K562 (cell line): Measurements from ENCODE around the gene ECD. TPM values are rescaled to one million over a fixed set of nuclear protein-coding genes. Genes with fewer than 3 reads are reported as not detected.

ENCODE experiments used
- CHAMP1 ChIP-seq: fragments of 450-650 bp; IDR thresholded peaks from 2 replicates; pipeline ENCODE4 v1.6.1; 2016; ENCODE audit warnings: mild to moderate bottlenecking
- FOXK1 ChIP-seq: sonication (generic); formaldehyde crosslinking; IDR thresholded peaks from 2 replicates; pipeline ENCODE4 v1.8.0; 2022; ENCODE audit warnings: missing genetic modification reagents, mild to moderate bottlenecking, borderline replicate concordance
- HMGN3 ChIP-seq: IDR thresholded peaks from 2 replicates; pipeline ENCODE4 v1.6.1; 2011; ENCODE audit warnings: borderline replicate concordance, low read depth, mild to moderate bottlenecking, mixed read lengths, low read length; ENCODE audit not compliant: insufficient read length; ENCODE audit errors: extremely low read depth
- HOMEZ ChIP-seq: fragments of 250-450 bp; sonication (Bioruptor Pico); IDR thresholded peaks from 2 replicates; pipeline ENCODE4 v1.4.0; 2020; ENCODE audit warnings: mild to moderate bottlenecking, moderate library complexity
- MXD1 ChIP-seq: fragments of 250-450 bp; sonication (Bioruptor Pico); IDR thresholded peaks from 2 replicates; pipeline ENCODE4 v1.8.0; 2021; ENCODE audit warnings: borderline replicate concordance, mild to moderate bottlenecking, moderate library complexity; ENCODE audit not compliant: poor library complexity, severe bottlenecking
- MXI1 ChIP-seq: IDR thresholded peaks from 2 replicates; pipeline ENCODE4 v1.6.1; 2011; ENCODE audit warnings: low read depth, mild to moderate bottlenecking, improper control_type of control experiment, low read length
- NUFIP1 ChIP-seq: fragments of 450-650 bp; IDR thresholded peaks from 2 replicates; pipeline ENCODE4 v1.6.1; 2018; ENCODE audit not compliant: partially characterized antibody
- PHF8 ChIP-seq: fragments of 200-600 bp; sonication (generic); IDR thresholded peaks from 2 replicates; pipeline ENCODE4 v1.6.1; 2012; ENCODE audit warnings: mixed run types, mild to moderate bottlenecking, inconsistent platforms, low read length, moderate library complexity, borderline replicate concordance
- RAD21 ChIP-seq, 2 experiments: fragments of 250-450 bp in 1 of 2; fragments of 450-650 bp in 1 of 2; sonication (Bioruptor Pico) in 1 of 2; formaldehyde crosslinking in 1 of 2; IDR thresholded peaks in 1 of 2; conservative IDR thresholded peaks in 1 of 2; 2 replicates each; pipeline versions ENCODE4 v1.4.0 to v1.8.0; 2020 to 2022; ENCODE audit warnings: mild to moderate bottlenecking in 2 of 2, moderate library complexity in 1 of 2
- SAP30 ChIP-seq: fragments of 200-600 bp; sonication (generic); IDR thresholded peaks from 2 replicates; pipeline ENCODE4 v1.6.1; 2012; ENCODE audit warnings: borderline replicate concordance, low read depth, mild to moderate bottlenecking, moderate library complexity, low read length, control low read depth, inconsistent platforms; ENCODE audit not compliant: insufficient read depth, poor library complexity, severe bottlenecking
- TARDBP ChIP-seq: fragments of 450-650 bp; IDR thresholded peaks from 2 replicates; pipeline ENCODE4 v1.6.1; 2016
- TEAD2 ChIP-seq: fragments of 450-650 bp; IDR thresholded peaks from 2 replicates; pipeline ENCODE4 v1.6.1; 2016; ENCODE audit warnings: missing genetic modification characterization, control low read depth, missing compliant biosample characterization
- TFAP4 ChIP-seq: sonication (generic); formaldehyde crosslinking; IDR thresholded peaks from 2 replicates; pipeline ENCODE4 v1.8.0; 2022; ENCODE audit warnings: missing genetic modification reagents, mild to moderate bottlenecking, moderate library complexity, borderline replicate concordance
- THRB ChIP-seq: fragments of 450-650 bp; formaldehyde crosslinking; conservative IDR thresholded peaks from 2 replicates; pipeline ENCODE4 v1.4.0; 2022; ENCODE audit warnings: mild to moderate bottlenecking, missing genetic modification characterization
- ZNF134 ChIP-seq: fragments of 250-450 bp; sonication (Bioruptor Pico); conservative IDR thresholded peaks from 2 replicates; pipeline ENCODE4 v1.4.0; 2020
- ZNF551 ChIP-seq: fragments of 250-450 bp; sonication (Bioruptor Pico); IDR thresholded peaks from 2 replicates; pipeline ENCODE4 v1.5.0; 2021; ENCODE audit warnings: mild to moderate bottlenecking, moderate library complexity
- ZNF778 ChIP-seq: fragments of 450-650 bp; formaldehyde crosslinking; IDR thresholded peaks from 2 replicates; pipeline ENCODE4 v1.4.0; 2020; ENCODE audit warnings: mild to moderate bottlenecking, moderate library complexity
- polyA plus RNA-seq, 8 experiments: library from polyadenylated mRNA; depleted of rRNA in 4 of 8; stranded (reverse) in 5 of 8; unstranded in 3 of 8; fragments of >200 nt; fragmentation: Nextera tagmentation in 2 of 8; fragmentation: Illumina TruSeq in 1 of 8; extraction: Ambion mirVana in 2 of 8; extraction: Trizol in 1 of 8; gene quantifications; 2 replicates each; pipeline versions ENCODE4 v1.2.1 to v1.2.3, GENCODE V29; 2011 to 2014; ENCODE audit warnings: inconsistent platforms in 1 of 8, missing spikeins in 1 of 8
- total RNA-seq, 7 experiments: library from RNA; depleted of rRNA in 6 of 7; stranded (reverse); fragments of >200 nt in 6 of 7; fragmentation: Illumina TruSeq in 2 of 7; extraction: Trizol in 2 of 7; gene quantifications; 2 replicates each; pipeline versions ENCODE4 v1.2.1 to v1.2.3, GENCODE V29; 2011 to 2021; ENCODE audit warnings: low replicate concordance in 1 of 7

ECD gene
- total and polyA plus RNA-seq, 9 of the 15 experiments (the other 6 are each of a cell fraction or from before 2014, with no cell fraction given) = 33.5 to 79.9 (median 53.2) TPM

- TF ChIP-seq PHF8 (peak; percentile 91; the same call in 1 of the 2 replicates), FOXK1 (CRISPR knock-in tag) (peak; percentile 88; the same call in 1 of the 2 replicates), ZNF778 (CRISPR knock-in tag) (no peak), MXD1 (CRISPR knock-in tag) (no peak), TEAD2 (tag) (no peak), ZNF551 (no peak), TARDBP (peak; percentile 100), HOMEZ (CRISPR knock-in tag) (no peak), RAD21 (CRISPR knock-in tag; conservative IDR thresholded peaks at IDR 0.05 in 1 of 2, IDR thresholded peaks at IDR 0.05 in 1 of 2) (peak; percentile 78 to 90), TFAP4 (CRISPR knock-in tag) (peak; percentile 86), MXI1 (peak; percentile 76; the same call in 1 of the 2 replicates), THRB (0 out of 2 replicates have a peak, but pooled peaks have one; percentile 9), SAP30 (peak; percentile 78), CHAMP1 (no peak), ZNF134 (CRISPR knock-in tag) (0 out of 2 replicates have a peak, but pooled peaks have one; percentile 26), HMGN3 (peak; percentile 65), NUFIP1 (no peak)
Observed at GRCh38 chr10:73096449-73097304, 71.1 kb downstream of the ECD start, which contains the start of gene P4HA1 (continued).
